Left ventricle myocardium superior (tissue), 1 donor: Measurements from ENCODE around the gene CFDP1. TPM values are rescaled to one million over a fixed set of nuclear protein-coding genes. Genes with fewer than 3 reads are reported as not detected.
A peak's percentile ranks its signal among the peaks of the same experiment; 100 is the strongest.

Experiments
- ATAC-seq: fragments of 200-7000 bp; cut with Tn5 transposase; one replicate; pipeline ENCODE4 v1.9.1; 2020; ENCODE audit warnings: mild to moderate bottlenecking, moderate library complexity
- DNase-seq: peaks from one replicate; pipeline ENCODE4 v3.0.0-alpha.2; 2020
- intact Hi-C: fragments of 100-400 bp; cut with micrococcal nuclease; formaldehyde crosslinking; loops from one replicate; pipeline ENCODE4 v1.11.0; 2022
- total RNA-seq: library from RNA; stranded (reverse); fragmentation: NEBNext Ultra II Directional; extraction: Animal tissue kit (Norgen Biotek cat#: 25700); gene quantifications from one replicate; pipeline ENCODE4 v1.2.1, GENCODE V29; 2021
- donor health status: DM: no; HTN: yes; CAD: no; lungs with severe emphysema.

CFDP1 gene
- total RNA-seq, 1 donor from 2014 or later, result 24.7 TPM

DNA sequence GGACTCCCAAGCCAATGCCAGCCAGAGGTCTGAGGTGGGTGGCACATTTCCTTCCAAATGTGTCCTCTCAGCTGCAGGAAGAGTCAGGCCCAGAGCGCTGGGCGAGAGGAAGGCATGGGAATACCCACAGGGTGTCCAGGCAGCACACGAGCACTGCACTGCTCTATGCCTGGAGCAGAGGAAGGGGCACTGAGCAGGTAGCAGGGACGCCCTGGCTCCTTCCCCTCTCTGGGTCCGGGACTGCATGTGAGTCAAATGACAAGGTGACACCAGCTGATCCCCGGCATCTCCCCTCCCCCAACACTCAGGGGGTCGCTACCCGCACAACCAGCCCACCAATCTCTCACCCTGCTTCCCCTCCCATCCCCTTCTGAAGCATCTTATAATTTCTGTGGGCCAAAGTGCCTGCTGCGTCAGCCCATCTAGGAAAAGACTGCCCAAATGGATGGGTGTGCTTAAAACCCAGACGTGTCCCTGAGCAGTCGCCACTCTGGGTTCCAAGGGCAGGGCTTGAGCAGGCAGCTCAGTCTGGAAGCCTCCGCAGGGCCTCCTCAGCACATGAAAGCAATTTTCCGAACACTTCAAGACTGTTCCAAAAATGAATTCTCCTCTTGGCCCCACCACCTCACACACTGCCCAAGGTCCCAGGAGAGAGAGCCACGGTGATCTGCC is 169.9 kb downstream of the CFDP1 start:
- intact Hi-C loops, result no loop called here
- DNase-seq (no peak), ATAC-seq (no peak)

DNA sequence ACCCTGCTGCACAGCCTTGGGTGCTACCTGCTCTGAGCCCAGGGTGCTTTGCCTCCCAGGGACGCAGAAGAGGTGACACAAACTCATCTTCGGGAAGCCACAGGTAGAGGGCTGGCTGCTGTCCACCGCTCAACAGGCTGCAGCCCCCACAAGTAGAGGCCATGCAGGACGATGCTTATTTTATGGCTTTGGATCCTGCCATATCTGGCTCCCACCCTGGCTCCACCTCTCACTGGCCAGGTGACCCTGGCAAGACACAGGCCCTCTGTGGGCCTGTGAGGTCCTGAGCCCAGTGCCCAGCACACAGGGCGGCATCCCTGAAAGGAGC is 170.5 kb downstream of the CFDP1 start:
- intact Hi-C loops, result no loop called here
- ATAC-seq, result no peak
- DNase-seq, result no peak

DNA sequence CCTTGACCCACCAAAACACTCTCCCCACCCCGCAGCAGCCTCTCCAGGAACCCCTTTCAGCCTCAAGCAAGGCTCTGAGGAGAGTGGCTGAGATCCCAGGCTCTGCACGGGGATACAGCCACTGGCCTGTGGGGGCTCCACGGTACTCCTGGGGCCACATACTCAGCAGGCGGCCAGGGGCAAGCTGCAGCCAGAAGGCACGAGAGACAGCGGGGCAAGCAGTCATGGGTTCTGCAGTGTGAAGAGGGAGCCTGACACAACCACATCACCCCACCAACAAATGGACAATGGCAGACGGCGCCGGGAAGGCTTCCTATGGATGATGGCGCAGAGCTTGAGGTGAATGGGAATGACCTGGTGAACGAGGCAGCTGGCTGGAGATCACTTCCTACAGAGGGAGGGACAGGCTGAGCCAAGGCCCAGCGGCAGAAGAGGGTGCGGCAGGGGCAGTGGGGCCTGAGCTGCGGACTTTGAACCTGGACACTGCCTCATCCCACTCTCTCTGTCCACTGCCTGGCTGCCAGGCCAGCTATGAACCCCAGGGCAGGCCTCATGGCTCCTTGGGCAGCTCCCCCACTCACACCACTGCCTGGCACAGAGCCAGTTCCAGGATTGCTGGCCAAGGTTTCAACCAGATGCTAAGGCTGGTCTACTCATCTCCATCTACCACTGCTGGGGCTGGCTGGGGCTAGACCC is 171.1 kb downstream of the CFDP1 start:
- DNase-seq (peak; percentile 13), ATAC-seq (no peak)

DNA sequence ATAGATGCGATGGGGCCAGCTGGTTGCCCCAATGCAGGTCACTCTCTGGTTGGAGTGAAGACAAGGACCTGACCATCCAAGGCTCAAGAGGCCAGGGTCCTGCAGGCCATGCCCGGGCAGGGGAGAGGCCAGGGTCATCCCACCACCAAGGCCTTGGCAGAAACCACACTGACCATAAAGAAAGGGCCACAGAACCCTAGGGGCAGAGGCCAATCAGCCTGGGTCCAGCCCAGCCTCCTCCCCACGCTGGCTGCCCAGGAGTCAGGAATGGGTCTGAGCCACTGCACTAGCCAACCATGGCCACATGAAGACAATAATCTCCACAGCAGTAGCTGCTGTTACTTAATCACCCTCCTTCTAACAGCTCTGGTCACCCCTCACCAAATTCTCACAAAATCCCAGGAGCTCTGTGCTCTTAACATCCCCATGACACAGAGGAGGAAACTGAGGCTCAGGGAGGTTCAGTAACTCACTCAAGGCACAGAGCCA is 171.7 kb downstream of the CFDP1 start:
- intact Hi-C loops, result no loop called here
- DNase-seq, result no peak
- no peak for ATAC-seq

More for the DNA sequence above, 171.1 kb downstream of the CFDP1 start:
- intact Hi-C loops, result no loop called here

DNA sequence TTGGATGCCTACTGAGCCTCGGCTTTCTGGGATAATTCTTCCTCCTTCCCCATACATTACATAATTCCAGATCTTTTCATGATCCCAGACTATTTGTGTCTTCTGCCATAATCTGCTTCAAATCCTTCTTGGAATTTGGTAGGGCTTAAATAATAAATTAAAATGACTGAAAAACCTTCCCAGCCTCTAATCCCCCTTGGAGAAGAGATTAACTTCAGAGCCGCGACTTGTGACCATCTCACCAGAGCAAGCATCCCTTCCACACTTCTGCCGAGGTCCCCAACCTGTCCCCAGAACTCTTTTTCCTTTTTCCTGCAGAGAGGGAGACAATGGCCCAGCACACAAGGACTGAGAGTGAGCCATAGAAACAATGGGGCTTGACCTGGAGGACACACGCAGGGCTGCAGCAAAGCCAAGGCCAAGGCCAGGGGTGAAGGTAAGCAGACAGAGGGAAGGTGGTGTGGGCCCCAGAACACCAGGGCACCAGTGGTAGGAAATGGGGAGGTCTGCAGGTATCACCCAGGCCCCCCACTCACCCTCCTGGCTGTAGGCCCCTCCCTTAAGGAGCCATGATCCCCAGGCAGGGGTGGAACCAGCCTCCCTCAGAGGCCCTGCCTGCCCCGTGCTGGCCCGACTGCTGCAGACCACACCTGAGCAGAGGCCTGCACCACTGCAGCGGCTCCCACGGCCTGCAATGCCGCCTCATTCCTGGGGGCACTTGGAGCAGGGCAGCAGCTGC is 172.3 kb downstream of the CFDP1 start:
- intact Hi-C loops, result no loop called here
- ATAC-seq (no peak), DNase-seq (peak; percentile 26)

DNA sequence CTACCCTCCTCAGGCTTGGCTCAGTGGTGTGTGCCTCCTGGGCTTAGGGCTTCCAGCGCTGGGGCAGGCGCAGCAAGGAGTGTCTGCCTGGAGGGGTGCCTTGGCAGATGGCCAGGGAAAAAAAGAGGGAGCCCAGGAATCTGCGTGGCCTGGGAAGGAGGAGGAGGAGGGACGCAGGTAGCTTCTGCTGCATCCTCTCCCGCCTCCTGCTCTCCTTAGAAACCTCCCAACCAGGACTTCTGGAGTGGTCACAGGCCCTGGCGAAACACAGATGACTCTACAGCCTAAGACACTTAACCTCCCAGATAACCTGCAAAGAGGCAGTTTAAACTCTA is 174.5 kb downstream of the CFDP1 start:
- intact Hi-C loops, result no loop called here
- DNase-seq, result no peak
- no peak for ATAC-seq

DNA sequence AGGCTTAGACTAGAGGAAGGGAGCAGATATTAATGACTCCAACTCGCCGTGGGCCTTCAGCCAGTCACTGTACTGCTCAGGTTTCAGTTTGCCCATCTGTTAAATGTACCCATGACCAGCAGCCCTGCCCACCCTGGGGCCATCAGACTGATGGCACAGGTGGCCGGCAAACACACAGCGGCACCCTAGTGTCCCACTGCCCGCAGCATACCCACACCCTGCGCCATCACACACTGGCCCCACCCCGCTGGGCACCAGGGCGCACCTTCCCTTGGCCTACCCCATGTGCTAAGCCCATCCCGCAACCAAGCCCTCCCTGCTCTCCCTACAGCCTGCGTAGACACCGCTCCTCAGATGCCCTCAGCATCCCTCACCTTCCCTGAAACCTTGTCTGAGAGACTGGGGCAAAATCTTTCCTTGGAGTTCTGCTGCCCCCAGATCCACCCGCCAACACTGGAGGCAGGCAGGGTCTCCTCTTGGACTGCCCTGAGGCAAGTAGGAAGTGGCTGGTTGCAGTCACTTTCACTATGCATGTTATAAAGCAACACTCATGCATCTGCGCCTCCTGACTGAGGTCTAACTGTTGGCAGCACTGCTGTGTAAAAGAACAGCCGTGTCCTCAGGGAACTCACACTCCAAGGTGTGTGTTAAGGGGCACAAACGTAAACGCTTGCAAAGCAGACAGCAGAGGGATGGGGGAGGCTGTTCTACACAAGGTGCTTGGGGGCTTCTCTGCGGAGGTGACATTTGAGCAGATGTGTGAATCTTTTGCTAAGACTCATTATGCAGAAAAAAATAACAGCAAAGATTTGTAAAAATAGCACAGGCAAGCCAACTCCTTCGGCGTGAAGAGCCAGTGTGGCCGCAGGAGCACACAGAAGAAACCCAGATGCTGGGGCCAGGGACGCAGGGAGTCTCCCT is 175.2 kb downstream of the CFDP1 start:
- intact Hi-C loops, result no loop called here
- DNase-seq (no peak), ATAC-seq (no peak)

DNA sequence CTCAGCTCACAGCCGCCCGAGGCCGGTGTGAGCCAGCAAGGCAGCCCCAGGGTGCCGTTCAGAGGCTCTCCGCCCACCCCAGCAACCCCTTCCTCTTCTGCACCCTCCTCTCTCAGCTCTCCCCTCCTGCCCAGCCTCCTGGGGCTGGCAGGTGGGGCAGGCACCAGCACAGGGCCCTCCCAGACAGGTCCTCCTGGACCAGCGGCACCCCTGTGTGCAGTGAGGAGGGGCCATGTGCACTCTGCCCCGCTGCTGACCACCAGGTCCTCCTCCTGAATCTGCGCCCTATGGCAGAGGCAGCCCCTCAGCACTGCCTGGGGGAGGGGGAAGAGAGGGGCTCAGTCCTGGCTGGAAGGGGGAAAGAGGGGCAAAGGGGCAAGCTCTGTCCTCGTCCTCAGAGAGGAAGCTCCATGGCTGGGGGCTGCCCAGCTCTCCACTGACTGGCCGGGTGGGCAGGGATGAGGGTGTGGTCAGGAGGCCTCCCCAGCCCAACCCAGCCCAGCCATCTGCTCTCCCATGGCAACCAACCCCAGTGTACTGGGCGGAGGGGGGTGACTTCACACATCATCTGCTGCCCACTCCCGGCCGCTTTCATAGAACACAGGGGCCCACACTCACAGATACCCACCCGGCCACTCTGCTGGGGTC is 176.5 kb downstream of the CFDP1 start:
- peak; percentile 42 for ATAC-seq
- DNase-seq, result no peak

DNA sequence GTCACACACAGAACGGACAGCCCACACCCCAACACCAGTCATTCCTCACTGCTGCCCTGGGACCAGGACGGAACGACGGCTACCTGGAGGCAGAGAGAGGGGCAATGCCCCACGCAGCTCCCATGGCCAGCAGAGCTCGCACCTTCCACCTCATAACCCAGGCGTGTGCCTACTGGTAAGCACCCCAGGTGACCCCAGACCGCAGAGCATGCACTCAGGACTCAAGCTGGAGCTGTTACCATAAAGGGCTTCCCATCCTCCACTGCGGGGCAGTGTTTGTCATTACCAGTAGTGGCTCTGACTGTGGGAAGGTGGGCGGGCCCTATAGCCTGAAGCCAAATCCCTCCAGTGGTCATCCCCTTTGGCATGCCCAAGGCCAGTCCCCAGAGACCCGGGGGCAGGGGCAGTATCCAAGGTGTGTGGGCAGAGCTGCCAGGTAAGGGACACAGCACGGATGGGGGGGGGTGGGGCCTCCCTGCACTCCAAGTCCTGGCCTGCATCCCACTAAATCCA is 177.2 kb downstream of the CFDP1 start:
- intact Hi-C loops, result no loop called here

More for the DNA sequence above, 176.5 kb downstream of the CFDP1 start:
- intact Hi-C loops, result no loop called here

DNA sequence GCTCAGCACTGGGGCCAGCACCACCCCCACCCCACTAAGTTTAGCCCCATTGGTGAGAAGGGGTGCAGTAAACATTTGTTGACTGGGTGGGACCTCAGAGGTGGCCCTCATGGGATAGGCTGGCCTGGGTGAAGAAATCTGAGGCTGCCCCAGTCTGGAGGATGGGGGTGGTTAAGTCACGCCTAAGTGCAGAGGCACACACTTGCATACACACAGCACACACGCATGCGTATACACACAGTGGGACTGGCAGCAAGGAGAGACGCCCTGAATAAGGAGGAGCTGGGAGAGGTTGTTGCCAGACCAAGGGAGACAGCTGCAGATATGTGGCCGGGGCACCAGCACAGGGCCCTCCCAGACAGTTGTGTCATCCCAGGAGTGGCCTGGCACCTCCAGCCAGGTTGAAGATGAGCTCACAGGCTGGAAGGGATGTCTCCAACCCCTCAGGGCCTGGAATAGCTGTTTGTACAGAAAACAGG is 178.9 kb downstream of the CFDP1 start:
- no peak for ATAC-seq
- intact Hi-C loops, result no loop called here
- peak; percentile 34 for DNase-seq

More for the DNA sequence above, 177.2 kb downstream of the CFDP1 start:
- ATAC-seq, result peak; percentile 5
- DNase-seq, result no peak

DNA sequence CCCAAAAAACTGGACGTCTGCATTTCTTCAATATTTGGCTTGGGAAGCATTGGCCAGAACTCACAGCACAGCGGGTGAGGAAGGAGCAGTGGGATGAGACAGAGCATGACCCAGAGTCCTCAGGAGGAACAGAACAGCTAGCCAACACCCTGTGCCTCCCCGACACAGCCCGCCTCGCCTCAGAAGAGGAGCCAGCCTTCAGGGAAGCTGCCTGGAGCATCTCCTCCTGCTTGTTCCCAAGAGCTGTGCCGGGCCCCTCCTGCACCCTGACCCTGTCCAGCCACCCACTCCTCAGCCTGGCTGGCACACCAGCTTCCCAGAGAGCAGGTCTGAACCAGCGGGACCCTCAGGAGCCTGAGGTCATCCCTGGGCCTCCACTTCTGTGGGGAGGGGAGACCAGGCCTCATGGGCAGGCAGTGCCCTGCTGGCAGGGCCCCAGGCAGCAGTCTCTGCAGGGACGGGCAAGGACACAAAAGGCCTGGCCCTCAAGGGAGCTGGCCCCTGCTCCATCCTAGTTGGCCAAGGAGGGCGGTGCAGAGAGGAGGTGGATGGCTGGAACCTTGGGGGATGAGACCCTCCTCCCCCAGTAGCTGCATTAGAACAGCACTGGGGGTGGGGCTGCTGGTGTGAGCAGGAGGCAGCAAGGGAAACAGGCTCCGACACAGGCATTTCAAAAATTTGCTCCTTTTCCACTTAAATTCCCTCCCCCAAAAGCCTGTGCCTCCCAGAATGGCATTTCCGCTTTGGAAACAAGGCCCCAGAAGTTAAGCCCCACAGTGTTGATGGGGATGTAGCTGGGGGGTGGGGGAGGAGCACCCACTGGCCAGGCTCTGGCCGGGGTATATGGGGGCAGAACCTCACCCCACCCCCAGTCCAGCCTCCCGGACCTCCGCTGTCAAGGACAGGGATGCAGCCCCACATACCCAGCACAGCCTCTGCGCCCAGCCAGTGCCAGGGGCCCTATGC is 180.1 kb downstream of the CFDP1 start:
- ATAC-seq, result no peak
- intact Hi-C loops, result no loop called here

DNA sequence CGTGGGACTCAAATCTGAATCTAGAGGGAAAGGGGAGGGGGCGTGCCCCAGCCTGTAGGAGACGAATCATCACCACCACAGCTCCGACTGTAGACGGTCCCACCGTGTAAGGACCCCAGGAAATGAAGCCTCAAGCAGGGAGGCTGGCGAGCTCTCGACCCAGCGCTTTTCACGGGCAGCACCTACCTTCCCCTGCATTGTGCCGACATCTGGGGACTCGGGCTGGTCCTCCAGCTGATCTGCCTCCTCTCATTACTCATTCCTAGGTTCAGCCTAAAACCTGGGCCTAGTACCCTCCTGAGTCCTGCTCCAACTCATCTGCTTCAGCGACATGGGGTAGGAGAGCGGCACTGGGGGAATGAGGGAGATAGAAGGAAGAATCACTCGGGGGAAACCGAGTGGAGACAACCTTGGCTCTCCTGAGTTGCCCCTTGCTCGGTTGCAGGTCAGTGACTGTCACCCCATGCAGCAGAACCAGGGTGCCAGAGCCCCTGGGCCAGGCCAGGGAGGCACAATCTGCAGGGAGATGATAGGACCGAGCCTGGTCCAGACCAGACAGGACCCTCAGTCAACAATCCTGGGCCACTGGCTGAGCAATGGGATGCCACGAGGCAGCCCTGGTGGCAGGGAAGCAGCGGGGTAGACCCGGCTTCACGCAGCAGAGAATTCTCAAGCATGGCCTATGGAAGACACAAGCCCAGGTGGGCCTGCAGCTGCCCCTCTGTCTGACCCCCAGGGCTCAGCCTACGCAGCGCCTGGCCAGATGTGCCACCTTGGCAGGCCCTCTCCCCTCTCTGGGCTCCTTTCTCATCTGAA is 181.0 kb downstream of the CFDP1 start:
- no peak for ATAC-seq
- DNase-seq, result peak; percentile 26
- intact Hi-C loops, result no loop called here

More for the DNA sequence above, 180.1 kb downstream of the CFDP1 start:
- peak; percentile 26 for DNase-seq

DNA sequence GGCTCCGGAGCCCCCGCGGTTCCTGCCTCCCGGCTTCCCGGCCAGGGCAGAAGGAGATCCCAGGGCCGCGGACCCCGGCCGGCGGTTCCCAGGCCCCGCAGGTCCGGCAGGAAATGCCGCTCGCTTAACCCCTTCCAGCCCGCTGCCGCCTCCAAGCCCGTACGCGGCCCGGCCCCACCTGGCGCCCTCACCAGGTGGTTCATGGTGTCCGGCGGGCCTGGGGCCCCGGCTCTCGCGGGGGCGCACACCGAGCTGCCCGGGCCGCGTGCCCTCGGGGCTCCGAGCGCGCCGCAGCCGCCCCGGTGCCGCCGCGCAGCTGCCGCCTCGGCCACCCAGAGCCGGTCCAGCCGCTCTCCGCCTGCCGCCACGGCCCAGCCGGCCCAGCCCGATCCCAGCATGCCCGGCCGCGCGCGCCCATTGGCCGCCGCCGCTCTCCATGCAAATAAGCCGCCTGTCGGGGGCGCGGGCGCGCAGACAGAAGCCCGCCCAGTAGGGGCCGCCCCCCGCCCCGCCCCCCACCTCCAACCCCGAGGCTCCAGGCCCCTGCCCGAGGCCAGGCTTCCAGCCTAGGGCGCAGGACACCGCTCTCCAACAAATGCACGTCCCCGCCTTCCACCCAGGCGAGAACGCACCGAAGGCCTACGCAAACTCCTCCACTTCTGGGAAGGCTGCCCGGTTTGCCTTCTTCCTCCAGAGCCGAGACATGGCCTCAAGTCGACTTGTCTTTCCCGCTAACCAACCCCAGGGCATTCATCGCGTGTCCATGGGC is 181.8 kb downstream of the CFDP1 start, which contains the start of gene BCAR1:
BCAR1 (minus strand) TSS at position 345 of the 769 bp plus-strand sequence; CDS start at position 203, 142 bp downstream.
- DNase-seq, result peak; percentile 97
- peak; percentile 79 for ATAC-seq
- intact Hi-C loops, result no loop called here

DNA sequence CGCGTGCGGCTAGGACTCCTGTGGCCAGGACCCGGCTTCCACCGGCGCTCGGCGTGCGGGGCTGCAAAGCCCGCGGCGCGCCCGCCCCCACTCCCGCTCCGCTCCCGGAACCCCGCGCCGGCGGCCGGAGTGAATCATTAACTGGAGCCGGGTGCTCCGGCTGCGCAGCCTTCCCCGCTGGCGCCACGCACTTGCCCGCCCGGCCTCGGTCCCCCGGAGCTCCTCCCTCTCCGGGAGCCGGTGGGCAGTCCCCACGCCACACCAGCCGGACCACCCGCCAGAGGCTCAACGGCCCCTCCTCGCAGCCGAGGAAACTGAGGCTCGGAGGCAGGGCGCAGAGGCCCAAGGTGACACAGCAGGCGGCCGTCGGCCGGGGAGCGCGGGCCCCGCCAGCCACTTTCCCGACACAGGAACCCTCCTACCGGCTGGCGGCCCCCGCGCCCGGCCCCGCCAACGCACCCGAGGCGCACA is 182.5 kb downstream of the CFDP1 start:
- ATAC-seq (peak; percentile 13), DNase-seq (peak; percentile 65)
- intact Hi-C loops, result no loop called here

DNA sequence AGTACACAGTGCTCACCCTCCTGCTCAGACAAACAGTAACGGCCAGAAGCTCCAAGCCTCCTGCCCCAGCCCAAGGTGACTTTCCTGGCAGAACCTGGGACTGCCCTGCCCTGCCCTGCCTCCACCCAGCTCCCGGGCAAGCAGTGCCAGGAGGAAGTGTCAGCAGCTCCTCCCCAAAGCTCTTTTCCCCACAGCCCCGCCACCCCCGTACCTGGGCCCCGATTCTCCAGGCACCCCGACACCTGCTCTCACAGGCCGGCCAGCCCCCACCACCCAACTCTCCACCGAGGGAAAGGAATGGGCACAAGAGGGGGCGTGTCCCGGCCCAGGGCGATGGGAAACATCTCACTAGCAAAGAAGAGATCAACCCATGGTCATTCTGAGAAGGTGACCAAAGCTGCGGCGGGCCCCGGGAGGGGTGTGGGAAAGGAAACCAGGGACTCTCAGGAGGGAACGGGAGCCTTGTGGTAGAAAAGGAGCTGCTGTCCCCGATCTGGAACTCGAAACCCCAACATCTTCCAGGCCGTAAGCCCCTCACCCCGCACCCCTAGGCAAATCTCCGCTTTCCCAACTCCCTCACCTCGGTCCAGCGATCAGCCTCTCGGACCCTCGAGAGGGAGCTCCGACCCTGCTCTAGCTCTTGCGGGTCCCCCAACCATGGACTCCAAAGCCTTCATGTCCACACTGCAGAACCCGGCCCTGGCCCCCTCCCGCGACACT is 183.1 kb downstream of the CFDP1 start:
- peak; percentile 78 for DNase-seq
- intact Hi-C loops, result no loop called here
- peak; percentile 54 for ATAC-seq
